Mesenchymal stem cell (in vitro differentiated cells and primary cell): ENCODE data around the gene P2RY6.

ENCODE experiments used
- DNase-seq: peaks from one replicate; pipeline ENCODE4 v3.0.0-alpha.2; 2013
- H2AFZ ChIP-seq: one replicate; pipeline ENCODE4 v1.6.1; 2013; ENCODE audit warnings: low read depth, mild to moderate bottlenecking, control low read depth, inconsistent platforms, low read length, moderate library complexity
- H2AK5ac ChIP-seq: 2 replicates; pipeline ENCODE4 v1.6.1; 2013; ENCODE audit warnings: low read length, moderate library complexity, mild to moderate bottlenecking, inconsistent platforms; ENCODE audit not compliant: severe bottlenecking
- H2BK120ac ChIP-seq: one replicate; pipeline ENCODE4 v1.6.1; 2013; ENCODE audit warnings: low read depth, mild to moderate bottlenecking, inconsistent platforms, low read length, moderate library complexity
- H2BK12ac ChIP-seq, 2 experiments: one replicate each; pipeline ENCODE4 v1.6.1; 2013; ENCODE audit warnings: inconsistent platforms in 2 of 2, low read length in 2 of 2, mild to moderate bottlenecking in 2 of 2, moderate library complexity in 2 of 2, control low read depth in 1 of 2
- H2BK15ac ChIP-seq: one replicate; pipeline ENCODE4 v1.6.1; 2013; ENCODE audit warnings: mild to moderate bottlenecking, low read depth, inconsistent platforms; ENCODE audit not compliant: poor library complexity, severe bottlenecking
- H2BK5ac ChIP-seq: 2 replicates; pipeline ENCODE4 v1.6.1; 2013; ENCODE audit warnings: low read depth, mild to moderate bottlenecking, low read length, control low read depth, inconsistent platforms; ENCODE audit not compliant: poor library complexity, severe bottlenecking
- H3K14ac ChIP-seq, 2 experiments: one replicate each; pipeline ENCODE4 v1.6.1; 2013; ENCODE audit warnings: inconsistent platforms in 2 of 2, low read length in 2 of 2, control low read depth in 1 of 2, mild to moderate bottlenecking in 1 of 2, moderate library complexity in 1 of 2
- H3K18ac ChIP-seq, 2 experiments: one replicate each; pipeline ENCODE4 v1.6.1; 2013; ENCODE audit warnings: inconsistent platforms in 2 of 2, low read length in 2 of 2, control low read depth in 1 of 2, low read depth in 1 of 2, mild to moderate bottlenecking in 1 of 2
- H3K23ac ChIP-seq, 2 experiments: one replicate each; pipeline ENCODE4 v1.6.1; 2013; ENCODE audit warnings: inconsistent platforms in 2 of 2, low read length in 2 of 2, mild to moderate bottlenecking in 2 of 2, moderate library complexity in 2 of 2, control low read depth in 1 of 2
- H3K27ac ChIP-seq: 2 replicates; pipeline ENCODE4 v1.5.1; 2013; ENCODE audit warnings: mild to moderate bottlenecking, moderate library complexity, low read length, control low read depth, inconsistent platforms; ENCODE audit not compliant: poor library complexity, severe bottlenecking
- H3K27me3 ChIP-seq, 2 experiments: 2 replicates each; pipeline versions ENCODE4 v1.6.1 to v1.7.0; 2013; ENCODE audit warnings: low read length in 2 of 2, mild to moderate bottlenecking in 2 of 2, moderate library complexity in 2 of 2, control low read depth in 1 of 2, inconsistent platforms in 1 of 2; ENCODE audit not compliant: control insufficient read depth in 1 of 2, insufficient read depth in 1 of 2
- H3K36me3 ChIP-seq, 2 experiments: 2 replicates each; pipeline versions ENCODE4 v1.6.1 to v1.7.0; 2013; ENCODE audit warnings: low read length in 2 of 2, control low read depth in 1 of 2, inconsistent platforms in 1 of 2, low read depth in 1 of 2, mild to moderate bottlenecking in 1 of 2; ENCODE audit not compliant: insufficient read depth in 2 of 2, control insufficient read depth in 1 of 2
- H3K4ac ChIP-seq, 2 experiments: one replicate each; pipeline ENCODE4 v1.6.1; 2013; ENCODE audit warnings: inconsistent platforms in 2 of 2, low read length in 2 of 2, mild to moderate bottlenecking in 2 of 2, moderate library complexity in 2 of 2, control low read depth in 1 of 2, low read depth in 1 of 2
- H3K4me1 ChIP-seq: 2 replicates; pipeline ENCODE4 v1.6.1; 2013; ENCODE audit warnings: low read depth, low read length, control low read depth; ENCODE audit not compliant: control insufficient read depth, insufficient read depth
- H3K4me2 ChIP-seq: 2 replicates; pipeline ENCODE4 v1.6.1; 2013; ENCODE audit warnings: low read length, mild to moderate bottlenecking, inconsistent platforms; ENCODE audit not compliant: poor library complexity, severe bottlenecking
- H3K4me3 ChIP-seq, 2 experiments: 2 replicates each; pipeline versions ENCODE4 v1.5.1 to v1.7.0; 2013; ENCODE audit warnings: low read length in 2 of 2, mild to moderate bottlenecking in 2 of 2, control low read depth in 1 of 2, low read depth in 1 of 2; ENCODE audit not compliant: insufficient read depth in 1 of 2
- H3K79me1 ChIP-seq: replicated peaks from 2 replicates; pipeline ENCODE4 v1.6.1; 2013; ENCODE audit warnings: mild to moderate bottlenecking, control low read depth, low read length, inconsistent platforms; ENCODE audit not compliant: poor library complexity, severe bottlenecking
- H3K9ac ChIP-seq: 2 replicates; pipeline ENCODE4 v1.7.0; 2013; ENCODE audit warnings: mild to moderate bottlenecking, low read length, moderate library complexity
- H3K9me3 ChIP-seq: 2 replicates; pipeline ENCODE4 v1.7.0; 2013; ENCODE audit warnings: mild to moderate bottlenecking, low read length; ENCODE audit not compliant: control insufficient read depth
- H4K8ac ChIP-seq: one replicate; pipeline ENCODE4 v1.6.1; 2013; ENCODE audit warnings: inconsistent platforms, mild to moderate bottlenecking, low read length, moderate library complexity
- H4K91ac ChIP-seq: one replicate; pipeline ENCODE4 v1.6.1; 2013; ENCODE audit warnings: mild to moderate bottlenecking, low read length, inconsistent platforms
- WGBS: methylation state at CpG from one replicate; pipeline ENCODE4 v1.1.7; 2013; ENCODE audit warnings: mixed read lengths; 5-methylcytosine and 5-hydroxymethylcytosine counted together

The P2RY6 gene

GRCh38 chr11:73268671-73269271, 3.4 kb upstream of the P2RY6 start:
- no peak overlapping the region for H2BK15ac ChIP-seq
- DNase-seq: no peak
- H2BK120ac ChIP-seq: no peak overlapping the region
- no peak overlapping the region for H3K9ac ChIP-seq
- no peak overlapping the region for H2AFZ ChIP-seq
- no peaks in the 10 kb centered on the region for H3K79me1 ChIP-seq
- H3K23ac ChIP-seq: no peak overlapping the region
- WGBS: 81% methylated on average over 8 of the region's 8 CpGs
- no peak overlapping the region for H2BK5ac ChIP-seq
- H3K36me3 ChIP-seq: no peaks in the 10 kb centered on the region
- peak overlapping the region; percentile 20 for H4K8ac ChIP-seq
- H3K9me3 ChIP-seq: no peaks in the 10 kb centered on the region
- H3K4me2 ChIP-seq: no peak overlapping the region
- no peak overlapping the region for H3K4me3 ChIP-seq
- peaks cover 16% of the 10 kb centered on the region for H3K4me1 ChIP-seq
- peaks cover 10 to 29% of the 10 kb centered on the region in 2 experiments for H3K27me3 ChIP-seq
- H3K27ac ChIP-seq: no peak overlapping the region
- H2AK5ac ChIP-seq: no peak overlapping the region
- no peak overlapping the region for H3K18ac ChIP-seq
- H3K14ac ChIP-seq: no peak overlapping the region
- peak overlapping the region in 1 of 2 experiments; percentile 7 for H2BK12ac ChIP-seq
- peak overlapping the region; percentile 46 for H4K91ac ChIP-seq
- H3K4ac ChIP-seq: no peak overlapping the region

- H3K79me1 ChIP-seq: no peaks in the 10 kb centered on the region
- no peak for DNase-seq
- H2BK5ac ChIP-seq: no peak overlapping the region
- no peak overlapping the region for H2BK120ac ChIP-seq
- WGBS: 69% methylated on average over 6 of the region's 7 CpGs
- H3K23ac ChIP-seq: no peak overlapping the region
- H3K27me3 ChIP-seq: peaks cover 10 to 29% of the 10 kb centered on the region in 2 experiments
- H3K4me3 ChIP-seq: no peak overlapping the region
- H4K91ac ChIP-seq: no peak overlapping the region
- H3K4ac ChIP-seq: no peak overlapping the region
- no peaks in the 10 kb centered on the region for H3K36me3 ChIP-seq
- H4K8ac ChIP-seq: peak overlapping the region; percentile 73
- peak overlapping the region in 1 of 2 experiments; percentile 3 for H2BK12ac ChIP-seq
- no peaks in the 10 kb centered on the region for H3K9me3 ChIP-seq
- no peak overlapping the region for H3K14ac ChIP-seq
- no peak overlapping the region for H2BK15ac ChIP-seq
- no peak overlapping the region for H2AFZ ChIP-seq
- H3K4me1 ChIP-seq: peaks cover 12% of the 10 kb centered on the region
- H3K9ac ChIP-seq: no peak overlapping the region
- no peak overlapping the region for H3K4me2 ChIP-seq
- no peak overlapping the region for H2AK5ac ChIP-seq
- peak overlapping the region in 1 of 2 experiments; percentile 4 for H3K18ac ChIP-seq
- H3K27ac ChIP-seq: no peak overlapping the region
Measured at GRCh38 chr11:73269459-73270015, 2.6 kb upstream of the P2RY6 start.

GRCh38 chr11:73270016-73270854, 1.9 kb upstream of the P2RY6 start:
- H3K9me3 ChIP-seq: no peaks in the 10 kb centered on the region
- H3K23ac ChIP-seq: no peak overlapping the region
- H3K27ac ChIP-seq: no peak overlapping the region
- H3K4me2 ChIP-seq: no peak overlapping the region
- no peak overlapping the region for H2AFZ ChIP-seq
- H4K8ac ChIP-seq: peak overlapping the region; percentile 35
- H3K27me3 ChIP-seq: peaks cover 5 to 23% of the 10 kb centered on the region in 2 experiments
- 95% methylated on average over 7 of the region's 7 CpGs for WGBS
- peak overlapping the region in 1 of 2 experiments; percentile 22 for H3K4ac ChIP-seq
- DNase-seq: peak; percentile 50
- no peak overlapping the region for H3K4me3 ChIP-seq
- H2AK5ac ChIP-seq: no peak overlapping the region
- H3K18ac ChIP-seq: peak overlapping the region; percentile 46 to 49
- no peak overlapping the region for H2BK15ac ChIP-seq
- peaks cover 8% of the 10 kb centered on the region for H3K4me1 ChIP-seq
- H4K91ac ChIP-seq: peak overlapping the region; percentile 88
- H2BK120ac ChIP-seq: peak overlapping the region; percentile 37
- peak overlapping the region; percentile 75 to 87 for H2BK12ac ChIP-seq
- peak overlapping the region in 1 of 2 experiments; percentile 11 for H3K14ac ChIP-seq
- H2BK5ac ChIP-seq: no peak overlapping the region
- H3K36me3 ChIP-seq: no peaks in the 10 kb centered on the region
- H3K79me1 ChIP-seq: no peaks in the 10 kb centered on the region
- no peak overlapping the region for H3K9ac ChIP-seq

- Histone ChIP-seq H3K9ac (no peak overlapping the region), H3K4me3 (no peak overlapping the region), H3K27ac (no peak overlapping the region), H2AK5ac (no peak overlapping the region), H2BK15ac (no peak overlapping the region), H3K27me3 (peaks cover 4 to 20% of the 10 kb centered on the region in 2 experiments), H2BK5ac (no peak overlapping the region), H3K14ac (no peak overlapping the region), H3K79me1 (no peaks in the 10 kb centered on the region), H2BK12ac (no peak overlapping the region), H2BK120ac (peak overlapping the region; percentile 37), H3K4ac (no peak overlapping the region), H4K91ac (no peak overlapping the region), H3K18ac (no peak overlapping the region), H3K4me1 (peaks cover 8% of the 10 kb centered on the region), H3K9me3 (no peaks in the 10 kb centered on the region), H2AFZ (no peak overlapping the region), H3K4me2 (no peak overlapping the region), H3K23ac (no peak overlapping the region), H3K36me3 (no peaks in the 10 kb centered on the region), H4K8ac (no peak overlapping the region)
- no peak for DNase-seq
- WGBS: 69% methylated on average over 18 of the region's 18 CpGs
Measured at GRCh38 chr11:73270855-73271477, 1.2 kb upstream of the P2RY6 start.
